HG03097 (cell line): ENCODE results near the gene NDUFA12.

Source experiments
- ATAC-seq: cut with Tn5 transposase; IDR thresholded peaks from one replicate; pipeline ENCODE4 v1.9.1; 2021; ENCODE audit not compliant: unreplicated experiment, low FRiP score

Gene NDUFA12

DNA sequence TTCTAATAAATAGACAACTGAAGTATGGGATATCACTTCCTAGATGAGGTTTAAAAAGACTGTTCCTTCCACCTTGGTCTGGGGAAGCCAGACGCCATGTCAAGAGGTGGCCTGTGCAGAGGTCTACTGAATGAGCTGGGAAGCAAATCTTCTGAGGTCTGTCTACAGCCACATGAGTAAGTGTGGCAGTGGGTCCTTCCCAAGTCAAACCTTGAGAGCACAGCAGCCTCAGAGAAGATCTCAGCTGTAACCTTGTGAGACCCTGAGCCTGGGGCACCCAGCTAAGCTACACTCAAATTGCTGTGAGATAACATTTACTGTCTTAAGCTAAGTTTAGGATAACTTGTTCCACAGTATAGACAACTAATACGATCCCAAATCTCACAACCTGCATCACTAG is 20.2 kb downstream of the NDUFA12 start:
- ATAC-seq = no peak

DNA sequence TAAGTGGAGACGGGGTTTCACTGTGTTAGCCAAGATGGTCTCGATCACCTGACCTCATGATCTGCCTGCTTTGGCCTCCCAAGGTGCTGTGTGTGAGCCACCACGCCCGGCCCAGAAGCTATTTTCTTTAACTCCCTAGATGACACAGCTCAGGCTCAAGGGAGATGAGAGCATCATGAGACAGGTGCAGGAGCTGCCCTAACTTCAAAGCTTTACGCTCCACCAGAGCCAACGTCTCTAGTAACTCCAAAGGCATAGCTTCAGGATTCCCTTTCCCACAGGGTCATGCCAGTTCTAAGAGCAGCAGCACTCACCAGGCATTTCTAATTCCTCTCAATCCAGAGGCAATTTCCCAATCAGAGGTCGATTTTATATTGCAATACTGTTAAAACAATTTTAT is 21.0 kb downstream of the NDUFA12 start:
- ATAC-seq = no peak

DNA sequence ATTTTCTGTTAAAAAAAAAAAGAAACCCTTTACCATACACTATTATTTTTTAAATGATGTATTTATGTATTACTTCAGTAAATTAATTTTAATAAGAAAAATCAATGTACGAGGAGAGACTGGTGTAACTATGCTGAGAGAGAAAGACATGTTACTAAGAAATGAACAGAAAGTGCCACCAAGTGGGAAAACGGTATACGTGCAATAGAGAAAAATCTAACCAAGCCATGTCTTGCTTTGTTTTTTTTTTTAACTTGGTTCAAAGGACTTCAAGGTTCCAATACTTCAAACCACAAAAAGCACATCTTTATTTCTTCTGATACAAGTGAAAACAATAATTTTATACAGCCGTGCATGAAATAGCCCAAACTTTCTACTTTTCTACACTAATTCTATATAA is 22.9 kb downstream of the NDUFA12 start:
- ATAC-seq = no peak

DNA sequence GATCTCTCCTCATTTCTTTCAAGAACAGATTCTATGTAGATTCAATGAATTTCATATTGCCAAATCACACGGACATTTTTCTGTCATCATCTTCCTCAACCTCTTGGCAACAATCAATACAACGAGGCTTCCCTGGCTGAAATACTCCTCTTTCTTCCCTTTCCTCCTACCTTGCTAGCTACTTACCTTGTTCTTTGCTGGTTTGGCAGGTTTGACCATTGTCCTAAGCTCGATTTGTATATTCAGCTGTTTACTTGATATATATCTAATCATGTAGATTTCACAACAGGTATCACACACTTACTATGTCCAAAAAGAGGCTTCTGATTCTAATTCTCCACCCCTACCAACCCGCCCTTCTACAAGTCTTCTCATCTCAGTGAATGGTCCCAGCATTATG is 23.6 kb downstream of the NDUFA12 start:
- ATAC-seq = no peak

DNA sequence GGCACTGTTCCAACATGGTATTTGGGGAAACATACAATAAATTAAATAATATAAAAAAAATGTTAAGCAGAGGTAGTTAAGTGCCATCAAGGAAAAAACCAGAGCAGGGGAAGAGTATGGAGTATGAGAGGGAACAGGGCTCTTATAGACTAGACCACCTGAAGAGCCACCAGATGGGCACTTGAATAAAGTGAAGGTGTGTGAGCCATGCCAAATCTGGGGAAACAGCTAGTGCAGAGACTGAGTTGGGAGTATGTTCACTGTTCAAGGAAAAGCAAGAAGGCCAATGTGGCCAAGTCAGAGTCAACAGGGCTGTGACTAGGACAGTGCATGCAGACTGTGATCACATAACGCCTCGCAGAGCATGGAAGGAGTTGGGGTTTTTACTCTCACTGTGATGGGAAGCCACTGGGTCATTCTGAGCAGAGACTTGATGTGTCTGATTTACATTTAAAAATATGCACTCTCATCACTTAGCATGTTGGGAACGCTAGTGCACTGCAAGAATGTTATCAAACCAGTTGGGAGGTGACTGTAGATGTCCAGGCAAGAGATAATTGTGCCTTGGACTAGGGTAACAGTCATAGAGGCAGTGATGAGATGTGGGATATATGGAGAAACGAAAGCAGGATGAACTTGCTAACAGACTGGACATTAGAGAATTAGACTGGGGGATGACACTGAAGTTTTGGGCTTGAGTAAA is 25.6 kb downstream of the NDUFA12 start:
- ATAC-seq = no peak

DNA sequence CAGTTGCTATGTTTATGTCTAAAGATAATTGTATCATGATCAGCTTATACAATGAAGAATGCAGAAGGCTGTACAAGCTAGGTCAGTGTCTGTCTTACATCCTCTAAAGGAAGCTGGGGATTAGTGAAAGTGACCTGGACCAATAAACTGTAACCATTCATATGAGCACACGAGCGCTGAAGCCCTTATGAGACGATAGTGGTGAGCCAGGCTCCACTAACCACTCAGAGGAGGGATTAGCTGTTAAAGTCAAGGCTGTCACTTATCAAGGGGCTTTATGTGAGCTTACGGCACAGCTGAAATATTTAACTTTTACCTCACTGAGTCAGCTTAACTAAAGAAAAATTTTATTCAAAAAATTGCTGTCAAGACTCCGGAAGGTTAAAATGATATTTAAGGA is 30.3 kb downstream of the NDUFA12 start:
- ATAC-seq = no peak

DNA sequence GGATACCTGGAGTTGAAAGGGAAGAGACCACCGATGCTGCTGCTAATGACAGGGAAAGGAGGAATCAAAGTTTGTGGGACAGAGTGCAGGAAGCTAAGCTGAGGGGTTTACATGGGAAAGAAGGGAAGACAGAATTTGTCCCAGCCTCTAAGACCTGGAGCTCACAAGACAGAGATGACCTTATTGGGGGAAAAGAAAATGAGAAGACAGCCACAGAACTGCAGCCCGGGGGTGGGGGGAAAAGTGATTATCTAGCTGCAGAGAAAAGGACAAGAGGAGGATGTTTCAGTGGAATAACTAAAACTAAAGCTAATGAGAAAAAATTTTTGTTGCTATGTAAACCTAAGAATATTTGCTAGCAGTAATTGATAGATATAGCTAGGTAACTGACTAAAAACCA is 30.7 kb downstream of the NDUFA12 start:
- no peak for ATAC-seq

DNA sequence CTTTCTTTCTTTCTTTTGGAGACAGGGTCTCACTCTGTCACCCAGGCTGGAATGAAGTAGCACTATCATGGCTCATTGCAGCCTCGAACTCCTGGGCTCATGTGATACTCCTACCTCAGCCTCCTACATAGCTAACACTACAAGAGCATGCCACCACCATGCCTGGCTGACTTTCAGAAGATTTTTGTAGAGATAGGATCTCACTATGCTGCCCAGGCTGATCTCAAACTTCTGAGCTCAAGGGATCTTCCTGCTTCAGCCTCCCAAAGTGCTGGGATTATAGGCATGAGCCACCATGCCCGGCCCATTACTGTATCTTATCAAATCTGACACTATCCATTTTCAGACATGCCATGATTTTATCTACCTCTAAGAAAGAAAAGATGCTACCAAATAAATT is 31.6 kb downstream of the NDUFA12 start:
- no peak for ATAC-seq

DNA sequence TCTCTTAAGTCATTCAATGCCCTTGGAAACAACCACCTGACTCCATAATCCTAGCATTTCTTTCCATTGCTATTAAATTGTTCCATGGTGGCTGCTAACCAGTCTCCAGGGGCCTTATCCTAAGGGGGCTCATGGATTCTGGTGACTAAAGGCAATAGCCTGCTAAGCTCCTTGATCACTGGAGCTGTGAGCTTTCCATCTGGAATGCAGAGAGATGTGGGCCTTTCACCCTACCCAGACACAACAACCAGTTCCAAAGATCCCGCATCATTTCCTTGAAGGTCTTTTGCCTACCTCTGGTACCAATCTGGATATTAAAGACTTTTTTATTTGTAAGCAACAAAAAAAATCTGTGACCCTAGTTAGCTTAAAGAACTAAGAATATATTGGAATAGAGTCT is 32.9 kb downstream of the NDUFA12 start:
- ATAC-seq = no peak

DNA sequence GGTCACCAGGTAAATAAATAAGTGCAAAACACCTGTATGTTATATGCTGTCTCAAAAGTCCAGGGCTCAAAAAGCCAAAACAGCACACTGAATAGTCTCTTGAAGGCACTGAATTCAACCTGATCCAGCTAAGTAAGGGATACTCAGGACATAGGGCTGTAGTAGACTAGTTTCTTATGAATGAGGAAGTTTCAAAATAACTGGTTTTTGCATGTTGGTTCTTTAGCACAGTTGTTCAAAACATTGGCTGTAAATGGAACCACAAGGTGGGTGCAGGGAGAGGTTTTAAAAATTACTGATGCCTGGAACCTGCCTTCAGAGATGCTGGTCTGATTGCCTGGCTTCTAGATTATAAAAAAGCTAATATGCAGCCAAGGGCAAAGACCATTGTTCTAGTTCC is 34.1 kb downstream of the NDUFA12 start:
- no peak for ATAC-seq

DNA sequence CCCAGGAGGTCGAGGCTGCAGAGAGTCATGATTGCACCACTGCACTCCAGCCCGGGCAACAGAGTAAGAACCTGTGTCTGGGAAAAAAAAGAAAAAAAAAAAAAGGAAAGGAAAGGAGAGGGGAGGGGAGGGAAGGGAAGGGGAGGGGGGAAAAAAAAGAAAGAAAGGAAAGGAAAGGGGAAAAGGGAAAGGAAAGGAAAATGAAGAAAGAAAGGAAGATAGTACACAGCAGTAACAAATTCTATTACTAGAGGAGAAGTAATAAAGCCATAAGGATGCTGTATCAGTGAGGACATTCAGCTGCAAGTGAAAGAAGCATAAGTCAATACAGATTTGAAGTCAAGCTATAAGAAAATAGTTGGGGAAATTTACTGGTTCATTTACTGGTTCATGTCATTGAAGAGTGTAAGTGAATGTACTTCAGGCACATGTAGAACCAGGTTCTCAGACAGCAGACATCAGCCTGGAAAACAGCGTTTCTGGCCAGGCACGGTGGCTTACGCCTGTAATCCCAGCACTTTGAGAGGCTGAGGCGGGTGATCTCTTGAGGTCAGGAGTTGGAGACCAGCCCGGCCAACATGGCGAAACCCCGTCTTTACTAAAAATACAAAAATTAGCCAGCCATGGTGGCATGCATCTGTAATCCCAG is 37.4 kb downstream of the NDUFA12 start:
- ATAC-seq = no peak

DNA sequence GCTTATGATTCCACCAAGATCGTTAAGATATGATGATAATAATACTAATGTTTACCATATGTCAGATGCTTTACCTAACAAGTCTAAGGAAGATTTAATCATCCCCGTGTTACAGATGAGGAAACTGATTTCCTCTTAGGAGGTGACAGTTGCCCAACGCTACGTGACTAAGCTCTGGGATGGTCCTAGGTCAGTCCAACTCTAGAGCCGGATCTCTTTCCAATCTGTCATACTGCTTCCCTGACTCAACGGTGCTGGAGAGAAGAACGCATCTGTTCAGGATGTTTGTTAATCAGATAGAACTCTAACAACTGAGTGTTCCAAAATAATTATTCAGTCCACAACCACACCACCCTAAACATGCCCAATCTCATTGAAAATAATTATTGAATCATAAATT is 39.8 kb downstream of the NDUFA12 start:
- ATAC-seq = no peak

DNA sequence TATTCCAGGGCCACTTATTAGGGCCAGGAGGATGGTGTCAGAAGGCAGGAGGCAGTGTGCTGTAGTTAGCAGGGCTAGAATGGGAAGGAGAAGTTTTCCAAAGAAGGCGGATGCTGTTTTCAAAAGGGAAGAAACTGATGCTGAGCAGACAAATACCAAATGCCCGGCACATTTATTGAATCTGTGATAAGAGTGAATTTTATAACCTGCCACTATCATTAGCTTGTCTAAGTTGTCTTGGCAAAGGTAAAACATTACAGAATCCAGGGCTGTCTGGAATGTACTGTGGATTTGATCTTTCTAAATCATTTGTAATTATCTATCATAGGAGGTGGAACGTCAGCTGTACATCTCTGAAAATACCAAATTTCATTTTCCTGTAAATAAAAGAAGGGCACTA is 40.8 kb downstream of the NDUFA12 start:
- ATAC-seq = no peak

DNA sequence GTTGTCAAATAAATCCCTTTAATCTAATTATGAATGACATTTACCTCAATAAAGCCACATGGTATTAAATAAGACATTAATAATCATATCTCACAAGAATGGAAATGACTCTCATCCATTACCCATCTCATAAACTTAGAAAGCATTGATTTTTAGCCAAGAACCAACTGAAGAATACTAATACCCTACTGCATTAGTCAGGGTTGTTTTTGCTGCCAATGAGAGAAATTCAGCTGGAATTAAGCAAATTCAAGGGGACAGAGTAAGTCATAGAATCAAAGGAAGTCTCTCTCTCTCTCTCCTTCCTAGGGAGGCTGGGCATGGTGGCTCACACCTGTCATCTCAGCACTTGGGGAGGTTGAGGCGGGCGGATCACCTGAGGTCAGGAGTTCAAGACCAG is 41.6 kb downstream of the NDUFA12 start:
- no peak for ATAC-seq

DNA sequence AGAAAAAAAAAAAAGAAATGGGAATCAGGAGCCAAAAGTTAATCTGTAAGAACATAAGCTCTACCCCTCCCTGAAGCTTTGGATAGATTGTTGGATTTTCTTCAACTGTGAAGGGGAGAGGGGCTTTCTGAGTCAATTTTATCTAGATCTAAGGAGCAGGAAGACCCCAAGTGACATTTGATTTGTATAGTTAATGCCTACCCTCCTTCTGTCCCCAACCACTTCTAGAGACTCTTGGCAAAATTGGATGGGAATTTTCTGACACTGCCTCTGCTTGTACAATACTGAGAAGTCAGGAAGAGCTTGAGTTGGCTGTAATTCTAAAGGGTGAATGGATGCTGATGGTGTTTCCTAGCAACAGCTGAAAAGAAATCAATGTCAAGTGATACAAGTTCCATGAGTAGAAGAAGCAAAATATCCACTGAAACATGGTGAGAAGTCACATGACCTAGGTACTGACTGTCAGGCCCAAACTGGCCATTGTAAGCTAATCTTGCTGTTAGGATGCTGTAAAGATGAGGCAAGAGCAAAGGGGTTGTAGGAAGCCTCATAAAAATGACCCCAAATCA is 42.2 kb downstream of the NDUFA12 start:
- ATAC-seq = no peak

DNA sequence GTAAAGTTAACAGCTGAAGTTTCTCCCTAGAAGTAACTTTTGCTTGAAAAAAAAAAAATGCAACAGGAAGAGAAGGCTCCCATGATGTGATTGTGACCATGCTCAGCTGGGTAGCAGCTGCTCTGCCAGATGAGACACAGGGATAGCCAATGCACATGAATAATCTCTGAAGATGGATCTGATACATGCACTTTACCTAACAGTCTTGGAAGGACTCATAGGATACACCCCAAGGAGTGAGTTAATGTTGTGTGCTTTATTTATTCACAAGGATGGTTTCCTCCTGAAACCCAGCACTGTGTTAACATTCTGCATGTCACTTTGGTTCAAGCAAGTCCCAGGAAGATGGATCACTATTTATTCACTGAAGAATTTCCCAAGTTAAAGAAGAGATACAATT is 46.5 kb downstream of the NDUFA12 start:
- ATAC-seq = no peak

DNA sequence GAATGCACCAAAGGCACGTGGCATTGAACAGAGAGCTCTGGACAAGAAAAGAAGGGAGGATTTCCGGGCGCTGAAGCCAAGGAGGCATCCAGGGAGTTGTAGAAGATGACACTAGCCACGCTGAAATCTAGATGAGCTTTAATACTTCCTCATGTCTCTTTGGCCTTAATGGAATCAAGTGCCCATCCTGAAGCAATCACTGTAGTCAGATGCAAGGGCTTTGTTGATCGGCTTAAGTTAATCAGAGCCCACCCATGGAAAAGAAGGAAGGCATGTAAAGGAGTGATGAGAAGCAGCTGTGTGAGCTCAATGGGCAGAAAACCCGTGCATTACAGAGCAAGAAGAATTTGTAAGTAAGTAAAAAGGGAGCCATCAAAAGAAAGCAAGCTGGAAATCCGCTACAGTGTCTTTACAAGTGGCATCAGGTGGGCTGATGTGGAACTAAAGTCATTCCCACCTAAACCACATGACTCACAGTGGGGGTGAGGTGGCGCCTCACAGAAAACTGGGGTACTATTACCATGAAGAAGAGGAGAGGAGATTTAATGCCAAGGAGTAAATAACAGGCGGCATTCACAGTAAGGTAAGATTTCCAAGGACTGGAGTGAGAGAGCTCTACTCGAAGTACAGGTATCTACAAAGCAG is 48.4 kb downstream of the NDUFA12 start:
- ATAC-seq = no peak

DNA sequence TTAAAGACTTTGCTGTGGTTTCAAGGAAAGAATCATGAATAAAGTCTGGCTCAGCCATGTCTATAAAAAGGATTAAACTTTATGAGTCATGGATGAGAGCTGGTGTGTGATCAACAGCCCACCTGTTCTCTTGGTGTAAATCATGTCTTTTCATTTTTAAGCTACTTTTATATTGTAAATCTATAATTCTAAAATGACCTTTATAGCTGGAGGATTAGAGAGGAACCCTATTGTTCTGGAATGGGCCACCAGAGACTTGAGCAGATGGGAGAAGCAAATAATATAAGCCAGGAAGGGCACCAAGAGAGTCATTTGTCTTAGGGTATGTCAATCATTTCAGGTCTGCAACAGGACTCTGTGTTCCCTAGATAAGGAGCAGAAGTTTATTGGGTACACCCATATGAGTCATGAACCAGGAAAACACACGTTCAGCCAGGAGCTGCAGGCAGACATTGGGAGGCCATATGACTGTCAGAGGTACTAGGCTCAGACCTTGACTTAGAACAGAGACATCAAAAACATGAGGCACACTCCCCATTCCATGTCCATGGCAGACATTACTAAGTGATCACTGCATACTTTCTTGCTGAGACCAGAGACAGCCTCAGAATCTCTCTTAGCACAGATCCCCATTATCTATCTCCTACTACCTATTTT is 49.3 kb downstream of the NDUFA12 start:
- ATAC-seq = no peak

DNA sequence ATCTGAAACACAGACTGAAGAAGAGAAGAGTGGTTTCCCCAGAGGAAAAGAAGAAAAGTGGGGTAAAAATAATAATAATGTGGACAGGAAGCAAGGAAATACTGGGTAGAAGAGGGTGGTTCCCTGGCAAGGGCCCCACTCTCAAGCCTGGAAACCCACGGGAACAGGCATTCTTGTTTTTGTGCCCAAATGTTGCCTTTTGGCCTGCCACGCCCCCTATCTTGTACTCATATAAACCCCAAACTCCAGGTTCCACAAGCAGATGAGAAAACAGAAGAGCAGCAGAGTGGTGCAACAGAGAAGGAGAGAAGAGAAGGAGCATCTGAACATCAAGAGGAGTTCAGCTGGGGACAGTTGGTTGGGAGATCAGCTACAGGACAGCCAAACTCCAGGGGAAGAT is 51.2 kb downstream of the NDUFA12 start:
- ATAC-seq = no peak

DNA sequence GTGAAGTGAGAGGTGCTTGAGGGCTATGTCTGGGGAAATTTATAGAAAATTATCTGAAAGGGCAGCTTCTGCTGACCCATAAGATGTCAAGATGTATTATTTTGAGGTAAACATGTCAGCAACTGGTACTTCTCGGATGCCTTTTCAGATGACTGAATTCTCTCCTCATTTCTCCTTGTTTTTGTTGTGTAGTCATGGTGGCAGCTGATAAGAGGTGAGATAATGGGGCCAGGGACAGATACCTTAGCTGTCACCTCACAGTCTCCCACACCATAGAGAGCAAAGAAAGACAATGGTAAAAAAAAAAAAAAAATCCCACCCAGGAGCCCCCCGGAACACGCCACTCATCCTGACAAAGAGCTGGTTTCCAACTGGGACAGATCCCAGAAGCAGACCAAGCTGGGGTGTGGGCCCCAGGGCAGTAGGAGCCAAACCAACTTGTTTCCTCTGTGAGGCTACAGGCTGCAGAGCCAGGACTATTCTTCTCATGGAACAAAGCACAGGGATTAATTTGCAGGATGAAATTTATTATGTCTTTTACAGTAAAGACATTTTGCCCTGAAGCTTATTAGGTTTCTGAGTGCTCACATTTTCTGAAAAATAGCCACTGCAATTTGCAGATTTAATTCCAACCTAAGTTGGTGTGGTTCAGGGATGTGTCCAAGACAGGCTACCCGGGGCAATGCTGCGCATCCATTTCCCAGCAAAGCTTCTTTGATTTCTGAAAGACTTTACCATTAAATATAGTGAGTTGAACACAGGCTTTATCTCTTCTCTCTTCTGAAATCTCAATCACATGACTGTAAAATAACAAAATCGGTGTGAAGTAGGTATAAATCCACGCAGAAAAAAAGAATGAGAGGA is 52.2 kb downstream of the NDUFA12 start:
- ATAC-seq = no peak
